KG1 (cell line): ENCODE measurements around the gene RUNX1.
"Not testable (repeated sequence)": the region's sequence is repeated elsewhere in the genome, so short reads cannot be mapped to it uniquely, and the experiment has no call there.

Experiments used
- DNase-seq: peaks from one replicate; lab custom pipeline; 2025; lab: John Stamatoyannopoulos, UW

RUNX1 gene

DNA sequence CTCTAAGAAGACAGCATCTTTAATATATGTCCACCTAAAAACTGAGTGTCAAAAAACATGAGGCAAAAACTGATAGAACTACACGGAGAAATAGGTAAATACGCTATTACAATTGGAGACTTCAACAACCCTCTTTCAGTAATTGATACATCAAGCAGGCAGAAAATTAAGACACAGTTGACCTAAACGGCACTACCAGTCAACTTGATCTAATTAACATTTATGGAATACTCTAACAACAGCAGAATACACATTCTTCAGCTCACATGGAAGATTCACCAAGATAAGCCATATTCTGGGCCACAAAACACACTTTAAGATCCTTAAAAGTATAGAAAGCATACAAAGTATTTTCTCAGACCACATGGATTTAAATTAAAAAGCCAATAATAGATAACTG, 242.7 kb downstream of the RUNX1 start:
- no peak for DNase-seq

DNA sequence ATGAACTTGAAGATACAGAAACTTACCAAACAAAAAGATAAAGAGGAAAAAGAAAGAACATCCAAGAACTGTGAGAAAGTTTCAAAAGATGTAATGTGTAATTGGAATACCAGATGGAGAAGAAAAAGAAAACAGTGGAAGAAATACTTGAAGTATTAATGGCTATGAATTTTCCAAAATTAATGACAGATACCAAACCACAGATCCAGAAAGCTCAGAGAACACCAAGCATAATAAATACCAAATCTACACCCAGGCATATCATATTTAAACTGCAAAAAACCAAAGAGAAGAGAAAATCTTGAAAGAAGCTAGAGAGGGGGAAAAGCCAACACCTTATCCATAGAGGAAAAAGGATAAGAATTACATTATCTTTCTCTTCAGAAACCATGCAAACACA, 243.9 kb downstream of the RUNX1 start:
- DNase-seq = no peak

DNA sequence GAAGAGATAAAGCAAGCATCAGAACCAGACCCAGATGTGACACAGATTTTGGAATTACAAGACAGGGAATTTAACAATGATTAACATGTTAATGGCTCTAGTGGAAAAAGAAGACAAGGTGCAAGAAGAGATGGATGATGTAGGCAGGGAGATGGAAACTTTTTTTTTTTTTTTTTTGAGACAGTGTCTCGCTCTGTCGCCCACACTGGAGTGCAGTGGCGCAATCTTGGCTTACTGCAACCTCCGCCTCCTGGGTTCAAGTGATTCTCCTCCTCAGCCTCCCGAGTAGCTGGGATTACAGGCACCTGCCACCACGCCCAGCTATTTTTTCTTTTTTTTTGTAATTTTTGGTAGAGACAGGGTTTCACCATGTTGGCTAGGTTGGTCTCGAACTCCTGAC, 244.5 kb downstream of the RUNX1 start:
- not testable (repeated sequence) for DNase-seq

DNA sequence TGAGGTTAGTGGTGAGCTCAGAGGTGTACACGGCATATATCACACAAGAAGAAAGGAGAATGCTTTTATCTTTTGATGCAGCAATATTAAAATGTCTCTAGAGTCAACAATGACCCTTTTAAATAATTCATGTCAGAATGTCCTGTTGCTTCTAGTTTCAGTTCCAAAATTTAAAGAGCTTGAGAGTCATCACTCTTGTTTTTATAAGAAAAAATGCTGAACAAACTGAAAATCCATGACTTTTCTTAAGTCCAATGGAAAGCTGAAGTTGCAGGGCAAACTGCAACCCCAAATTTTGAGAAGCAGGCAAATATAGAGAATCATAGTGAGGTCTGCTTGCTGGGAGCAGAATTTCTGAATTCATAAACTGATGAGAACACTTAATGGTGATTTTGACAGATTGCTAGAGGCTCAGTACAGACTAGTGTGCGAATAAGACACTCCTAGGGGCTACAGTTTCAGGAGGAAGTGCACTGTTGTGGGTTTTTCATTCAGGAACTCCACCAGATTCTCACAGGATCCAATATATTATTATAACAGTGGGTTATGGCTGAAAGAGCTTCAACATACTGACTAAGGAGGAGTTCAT, 245.2 kb downstream of the RUNX1 start:
- DNase-seq = no peak

DNA sequence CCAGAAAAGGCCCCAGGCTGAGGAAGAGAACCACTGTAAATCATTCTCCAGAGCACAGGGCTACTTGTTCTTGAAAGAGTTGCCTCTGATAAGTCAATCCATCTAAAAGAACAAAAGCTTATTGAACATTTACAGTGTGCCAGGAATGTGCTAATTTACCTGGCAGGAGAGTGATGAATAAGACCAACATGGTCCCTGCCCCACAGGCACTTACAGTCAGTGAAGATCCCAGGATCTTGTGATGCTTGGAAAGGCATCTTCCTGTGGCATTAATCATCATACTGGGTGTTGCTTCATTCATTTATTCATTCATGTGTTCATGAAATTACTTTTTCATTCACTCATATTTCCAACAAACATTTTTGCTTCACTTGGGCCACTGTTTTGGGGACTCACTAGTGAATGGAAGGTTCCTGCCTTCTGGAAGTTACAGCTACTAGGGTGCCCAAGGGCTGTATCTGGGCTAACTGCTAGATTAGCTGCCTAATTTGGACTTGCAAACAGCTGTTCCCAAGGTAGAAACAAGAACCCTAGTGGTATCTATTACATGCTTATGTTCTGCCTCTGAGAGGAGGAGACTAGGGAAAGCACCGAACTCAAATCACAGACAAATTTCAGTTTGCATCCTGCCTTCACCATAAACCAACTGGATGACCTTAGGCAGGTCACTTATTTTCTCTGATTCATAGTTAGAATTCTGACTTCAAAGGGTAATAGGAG, 246.8 kb downstream of the RUNX1 start:
- DNase-seq = no peak

DNA sequence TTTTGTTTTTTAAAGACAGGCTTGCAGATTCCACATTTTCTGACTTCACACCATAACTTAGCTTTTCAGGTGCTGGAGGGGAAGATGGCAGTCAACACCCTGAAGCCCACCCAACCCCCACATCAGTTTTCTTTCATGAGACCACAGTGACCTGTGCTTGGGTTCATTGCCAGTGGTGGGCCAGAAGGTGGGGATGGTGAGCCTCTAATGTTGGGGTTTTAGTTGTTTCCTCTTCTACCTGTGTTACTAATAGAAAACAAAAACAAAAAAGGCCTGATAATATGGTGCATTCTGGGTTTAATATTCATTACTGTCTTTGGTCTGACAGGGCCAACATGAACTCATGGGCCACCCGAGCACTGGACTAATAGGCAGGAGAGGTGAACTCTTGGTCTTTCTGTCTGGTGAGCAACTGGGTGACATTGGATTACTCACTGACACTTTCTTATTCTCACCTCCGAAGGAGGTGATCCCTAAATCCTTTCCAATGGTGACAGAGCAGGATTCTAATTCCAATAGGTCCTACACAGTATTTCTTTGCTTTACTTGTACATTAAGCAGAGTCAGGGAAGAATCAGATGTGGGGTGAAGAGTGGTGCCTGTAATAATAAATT, 247.5 kb downstream of the RUNX1 start:
- DNase-seq = no peak

DNA sequence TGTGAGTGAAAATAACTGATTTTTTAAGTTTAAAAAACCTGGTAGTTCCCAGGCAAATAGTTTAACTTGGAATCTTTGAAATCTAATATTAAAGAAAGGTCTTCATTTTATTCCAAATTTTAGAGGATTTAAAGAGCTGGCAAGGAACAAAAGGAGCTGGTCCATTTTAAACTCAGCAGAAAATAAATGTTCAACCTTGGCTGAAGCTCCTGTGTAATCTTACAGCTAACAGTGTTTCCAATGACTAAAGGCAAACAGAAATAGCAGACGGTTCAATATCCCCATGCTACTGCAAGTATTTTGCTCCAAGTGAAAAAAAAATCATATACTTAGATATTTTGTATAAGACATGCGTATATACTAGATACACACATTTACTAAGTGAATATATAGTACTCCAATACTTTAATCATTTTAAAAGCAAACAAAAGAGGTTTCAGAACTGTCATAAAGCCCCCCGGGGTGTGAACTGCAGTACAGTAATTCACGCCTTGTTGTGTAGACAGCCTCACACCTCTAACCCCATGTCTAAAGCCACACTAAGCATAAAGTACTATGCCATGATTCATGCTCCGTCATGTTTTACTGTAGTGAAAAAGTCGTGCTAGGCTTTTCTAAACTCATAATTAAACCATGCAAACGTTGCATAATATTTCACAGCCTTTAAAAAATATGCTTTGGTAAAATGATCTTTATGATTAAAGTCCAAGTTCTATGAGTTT, 248.1 kb downstream of the RUNX1 start:
- DNase-seq = no peak

DNA sequence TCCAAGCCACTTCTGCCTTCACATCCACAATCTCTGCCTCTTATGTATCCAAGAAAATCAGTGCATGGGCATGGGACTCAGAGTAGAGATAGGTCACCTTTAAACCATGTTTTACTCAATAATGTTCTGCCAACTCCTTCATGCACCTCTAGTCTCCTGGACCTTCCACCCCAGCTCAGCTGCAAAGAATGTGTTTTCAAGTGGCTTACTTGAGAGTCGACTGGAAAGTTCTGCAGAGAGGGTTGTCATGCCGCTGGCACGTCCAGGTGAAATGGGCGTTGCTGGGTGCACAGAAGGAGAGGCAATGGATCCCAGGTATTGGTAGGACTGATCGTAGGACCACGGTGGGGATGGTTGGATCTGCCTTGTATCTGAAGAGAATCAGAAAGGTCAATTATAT, 250.0 kb downstream of the RUNX1 start:
- DNase-seq = no peak

DNA sequence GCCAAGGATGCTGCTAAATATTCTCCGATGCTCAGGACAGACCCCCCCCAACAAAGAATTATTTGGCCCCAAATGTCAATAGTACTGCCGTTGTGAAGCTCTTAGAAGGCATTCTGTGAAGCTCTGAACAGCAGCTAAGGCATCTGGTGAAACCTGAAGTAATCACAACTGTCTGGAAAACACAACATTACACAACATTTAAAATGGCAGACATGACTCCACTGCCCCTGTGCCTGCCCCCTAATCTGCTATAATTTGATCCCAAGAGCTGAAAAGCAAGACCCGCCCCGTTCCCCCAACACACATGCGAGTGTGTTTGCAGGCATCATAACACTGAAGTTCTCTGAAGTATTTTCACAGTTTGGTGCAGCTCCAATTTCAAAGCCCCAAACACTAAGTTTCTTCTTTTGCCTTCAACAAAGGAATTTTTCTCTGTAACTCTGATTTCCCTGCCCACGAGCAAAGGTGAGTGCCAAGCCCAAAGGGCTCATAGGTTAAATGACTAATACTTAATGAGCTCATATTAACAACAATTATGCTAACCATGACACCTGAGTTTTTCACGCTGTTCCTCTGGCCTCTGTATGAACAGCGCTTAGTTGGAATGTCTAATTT, 251.1 kb downstream of the RUNX1 start:
- DNase-seq = no peak

DNA sequence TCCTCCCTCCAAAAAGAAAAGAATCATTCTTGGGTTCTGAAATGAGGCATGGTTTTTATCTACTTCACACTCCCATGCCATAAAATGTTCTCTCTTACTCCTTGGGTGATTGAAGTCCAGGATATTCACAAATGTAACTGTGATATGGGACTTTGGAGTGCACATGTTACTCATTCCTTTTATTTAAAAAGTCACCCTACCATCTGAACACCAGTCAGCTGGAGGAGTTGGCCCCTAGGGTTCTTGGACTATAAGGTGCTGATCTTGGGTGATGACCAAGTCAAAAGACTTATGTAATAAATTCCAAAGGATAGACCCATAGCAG, 251.9 kb downstream of the RUNX1 start:
- no peak for DNase-seq

DNA sequence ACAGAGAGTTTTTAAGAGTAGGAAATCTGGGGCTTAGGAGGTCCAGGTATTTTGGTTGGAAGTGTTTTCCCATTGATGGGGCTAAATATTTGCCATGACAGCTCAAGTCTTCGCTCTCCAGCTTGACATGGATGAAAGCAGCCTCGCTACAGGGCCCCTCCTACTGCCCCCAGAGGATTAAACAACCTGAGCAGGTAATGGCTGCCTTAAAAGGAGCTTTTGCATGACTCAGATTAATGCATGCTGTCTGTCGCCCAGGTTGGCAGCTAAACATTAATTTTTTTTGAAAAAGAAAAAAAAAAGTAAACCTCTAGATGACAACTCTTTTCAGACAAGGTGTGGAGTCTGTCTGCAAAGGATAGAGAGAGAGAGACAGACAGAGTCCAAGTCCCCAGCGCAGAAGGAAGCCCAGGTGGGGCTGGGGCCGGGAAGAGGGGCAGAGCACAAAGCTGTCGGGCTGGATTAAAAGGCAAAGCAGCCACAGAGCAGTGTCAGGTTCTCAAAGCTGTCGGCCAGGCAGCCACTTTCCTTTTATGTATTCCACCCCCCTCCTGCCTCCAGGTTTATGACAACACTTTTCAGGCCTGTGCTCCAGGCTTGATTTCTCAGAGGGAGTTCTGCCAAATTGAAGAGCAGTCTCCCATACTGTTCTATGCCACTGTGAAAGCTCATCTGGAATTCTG, 252.4 kb downstream of the RUNX1 start:
- no peak for DNase-seq

DNA sequence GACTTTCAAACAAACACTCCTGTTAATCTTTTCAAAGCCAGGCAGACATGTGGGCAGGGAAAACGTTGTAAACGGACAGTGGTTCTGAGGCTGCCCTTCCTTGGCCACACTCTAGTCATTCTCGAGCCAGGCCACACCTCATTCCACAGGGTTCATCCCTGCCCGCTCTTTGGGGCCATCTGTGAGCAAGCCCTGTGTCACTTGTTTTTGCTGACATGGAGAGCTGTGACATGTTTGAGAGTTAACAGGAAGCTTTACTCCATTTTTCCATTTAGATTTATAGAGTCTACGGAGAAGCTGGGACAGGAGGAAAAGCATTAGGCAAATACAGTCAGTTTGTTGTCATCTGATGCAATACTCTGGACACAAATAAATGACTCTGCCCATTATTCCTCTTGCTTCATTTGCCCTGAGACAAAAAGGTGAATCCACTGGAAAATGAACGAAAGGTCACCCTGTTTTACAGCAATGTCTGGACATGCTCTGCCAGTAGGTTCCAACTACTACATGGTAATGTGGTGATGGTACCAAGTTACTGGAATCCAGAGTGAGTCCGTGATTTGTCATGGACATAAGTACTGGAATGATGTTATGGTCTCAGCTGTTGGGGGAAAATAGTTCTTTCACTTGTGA, 253.4 kb downstream of the RUNX1 start:
- DNase-seq = no peak

DNA sequence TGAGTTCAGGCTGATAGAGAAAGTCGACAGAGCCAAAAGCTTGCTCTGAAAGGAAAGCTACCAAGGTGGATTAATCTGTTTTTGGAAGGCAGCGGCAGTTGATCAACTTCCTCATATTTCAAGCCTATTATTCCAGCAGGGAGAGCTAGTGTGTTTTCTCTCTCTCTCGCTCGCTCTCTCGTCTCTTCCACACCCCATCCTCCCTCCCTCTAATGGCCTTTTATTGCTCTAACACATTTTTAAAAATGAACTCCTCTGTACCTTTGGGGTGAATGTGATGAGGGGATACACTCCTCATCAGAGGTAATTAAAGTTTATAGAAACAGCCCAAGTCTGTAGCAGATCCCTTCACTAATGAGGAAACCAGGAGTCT, 253.9 kb downstream of the RUNX1 start:
- DNase-seq = no peak

DNA sequence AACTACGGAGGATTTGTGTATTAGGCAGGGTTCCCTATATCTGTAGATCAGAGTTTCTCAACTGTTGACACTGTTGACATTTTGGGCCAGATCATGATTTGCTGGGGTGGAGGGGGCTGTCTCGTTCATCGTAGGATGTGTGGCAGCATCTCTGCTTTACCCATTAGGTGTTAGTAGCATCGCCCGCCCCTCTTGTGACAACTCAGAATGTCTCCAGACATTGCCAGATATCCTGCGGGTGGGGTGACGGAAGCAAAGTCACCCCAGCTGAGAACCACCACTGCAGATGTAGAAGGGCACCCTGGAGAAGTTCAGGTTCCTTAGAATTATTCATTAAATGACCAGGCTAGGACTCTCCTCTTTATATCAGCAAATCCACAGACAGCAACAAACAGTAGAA, 254.4 kb downstream of the RUNX1 start:
- DNase-seq = no peak

DNA sequence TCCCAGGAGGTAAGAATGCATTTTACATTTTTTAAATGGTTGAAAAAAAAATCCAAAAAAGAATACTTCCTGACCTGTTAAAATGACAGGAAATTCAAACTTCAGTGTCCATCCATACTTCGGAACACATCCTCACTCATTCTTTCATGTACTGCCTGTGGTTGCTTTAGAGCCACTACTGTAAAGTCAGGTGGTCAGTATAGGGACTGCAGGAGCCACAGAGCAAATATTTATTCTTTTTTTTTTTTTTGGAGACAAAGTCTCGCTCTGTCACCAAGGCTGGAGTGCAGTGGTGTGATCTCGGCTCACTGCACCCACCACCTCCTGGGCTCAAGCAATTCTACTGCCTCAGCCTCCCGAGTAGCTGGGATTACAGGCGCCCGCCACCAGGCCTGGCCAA, 255.6 kb downstream of the RUNX1 start:
- DNase-seq = no peak

DNA sequence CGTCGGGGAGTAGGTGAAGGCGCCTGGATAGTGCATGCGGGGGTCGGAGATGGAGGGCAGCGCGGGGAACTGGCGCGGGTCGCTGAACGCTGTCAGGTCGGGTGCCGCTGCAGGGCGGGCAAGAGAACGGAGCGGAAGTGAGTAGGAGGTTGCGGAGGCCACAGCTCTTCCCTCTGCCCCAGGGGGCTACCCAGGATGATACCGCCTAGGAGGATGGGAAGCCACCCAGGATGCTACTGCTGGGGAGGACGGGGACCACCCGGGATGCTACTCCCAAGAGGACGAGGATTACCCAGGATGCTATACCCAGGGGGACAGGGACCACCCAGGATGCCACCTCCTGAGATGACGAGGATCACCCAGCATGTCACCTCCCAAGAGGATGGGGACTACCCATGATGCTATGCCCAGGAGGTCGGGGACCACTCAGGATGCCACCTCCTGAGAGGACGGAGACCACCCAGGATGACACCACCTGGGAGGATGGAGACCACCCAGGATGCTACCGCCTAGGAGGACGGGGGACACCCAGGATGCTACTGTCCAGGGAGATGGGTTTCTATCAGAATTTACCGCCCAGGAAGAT, 256.5 kb downstream of the RUNX1 start:
- DNase-seq = no peak

DNA sequence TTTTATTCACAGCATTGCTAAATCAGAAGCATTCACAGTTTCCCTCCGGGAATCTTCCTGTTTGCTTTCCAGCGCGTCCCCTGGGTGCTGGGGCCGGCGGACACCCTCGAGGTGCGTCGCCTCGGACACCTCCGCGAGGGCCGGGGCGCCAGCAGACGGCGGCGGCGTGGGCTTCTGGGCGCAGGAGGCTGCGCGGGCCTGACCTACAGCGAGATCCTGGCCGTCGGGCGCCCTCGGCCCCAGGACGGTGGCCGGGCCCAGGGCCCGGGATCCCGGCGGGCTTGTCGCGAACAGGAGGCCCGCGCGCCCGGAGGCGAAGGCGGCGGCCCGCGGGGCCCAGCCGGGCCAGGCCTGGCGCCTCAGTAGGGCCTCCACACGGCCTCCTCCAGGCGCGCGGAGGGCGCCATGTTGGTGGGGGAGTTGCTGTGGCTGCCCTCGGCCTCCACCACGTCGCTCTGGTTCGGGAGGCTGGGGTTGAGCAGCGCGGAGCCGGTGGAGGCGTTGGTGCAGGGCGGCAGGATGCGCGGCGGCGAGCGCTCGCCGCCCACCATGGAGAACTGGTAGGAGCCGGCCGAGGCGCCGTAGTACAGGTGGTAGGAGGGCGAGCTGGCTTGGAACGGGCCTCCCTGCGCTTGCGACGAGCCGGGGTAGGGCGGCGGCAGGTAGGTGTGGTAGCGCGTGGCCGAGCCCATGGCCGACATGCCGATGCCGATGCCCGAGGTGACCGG, 257.2 kb downstream of the RUNX1 start:
- no peak for DNase-seq

DNA sequence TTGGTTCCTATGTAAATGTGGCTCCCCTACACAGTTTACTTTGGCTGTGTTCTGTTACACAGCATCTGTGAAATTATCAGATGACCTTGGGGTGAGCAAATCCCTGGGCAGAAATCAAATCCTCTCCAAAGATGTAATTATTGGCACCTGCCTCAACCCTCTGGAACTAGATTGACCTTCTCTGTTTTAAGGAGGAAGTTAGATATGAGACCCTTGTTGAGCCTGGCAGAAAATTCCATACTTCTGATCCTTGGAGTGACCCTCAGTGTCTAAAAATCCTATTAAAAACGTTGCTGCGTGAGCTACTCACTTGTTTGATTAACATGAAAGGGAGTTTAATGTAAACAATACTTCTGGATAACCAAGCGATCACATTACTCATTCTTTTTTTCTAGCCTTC, 258.3 kb downstream of the RUNX1 start:
- DNase-seq = no peak

DNA sequence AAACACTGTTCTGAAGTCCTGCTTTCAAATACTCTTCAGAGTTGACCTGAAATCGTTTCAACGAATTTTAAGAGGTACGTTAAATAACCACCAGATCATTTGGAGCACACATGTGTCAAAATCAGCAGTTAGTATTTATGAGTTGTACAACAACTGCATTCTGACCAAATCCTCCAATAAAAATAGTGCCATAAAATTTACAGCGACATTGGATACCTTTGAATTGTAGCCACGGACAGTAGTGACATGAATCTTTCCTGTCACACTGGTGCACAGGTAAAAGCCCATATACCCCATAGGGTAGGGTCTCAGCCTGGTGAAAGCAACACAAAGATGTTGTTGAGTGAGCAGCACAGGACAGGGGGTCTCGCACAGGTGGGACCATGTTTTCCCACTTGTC, 258.8 kb downstream of the RUNX1 start:
- DNase-seq = no peak

DNA sequence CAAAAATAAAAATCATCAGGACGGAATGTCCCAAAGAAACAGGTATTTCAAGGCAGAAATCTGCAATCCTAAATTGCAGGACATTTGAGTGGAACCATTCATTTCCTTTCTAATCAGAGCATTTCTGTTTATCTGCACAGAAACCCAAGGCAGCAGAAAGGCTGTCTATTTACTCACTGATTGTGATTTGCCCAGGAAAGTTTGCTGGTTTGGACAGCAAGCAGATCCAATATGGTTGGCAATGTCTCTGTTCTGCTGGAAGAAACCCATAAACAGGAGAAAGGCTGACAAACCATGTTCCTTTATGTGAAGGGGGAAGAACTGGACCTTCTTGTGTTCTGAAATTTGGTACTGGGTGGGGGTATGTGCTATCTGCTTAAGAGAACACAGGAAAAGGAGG, 260.2 kb downstream of the RUNX1 start:
- DNase-seq = no peak

DNA sequence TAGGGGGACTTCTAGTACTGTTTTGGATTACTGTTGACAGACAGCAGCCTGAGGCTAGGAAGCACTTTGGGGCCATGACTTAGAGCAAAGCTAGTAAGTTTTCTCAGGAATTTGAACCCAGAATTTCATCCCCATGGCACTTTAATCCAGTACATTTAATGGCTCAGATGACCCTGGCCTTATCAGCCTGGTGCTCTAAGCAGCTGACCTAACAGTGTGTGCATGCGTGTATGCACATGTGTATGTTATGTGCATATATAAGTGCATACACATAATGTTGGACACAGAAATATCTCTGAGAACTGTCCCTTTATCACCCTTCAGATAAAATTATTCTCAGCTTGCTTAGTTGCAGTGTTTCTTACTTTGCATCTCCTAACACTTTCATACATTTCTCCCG, 265.3 kb downstream of the RUNX1 start:
- no peak for DNase-seq
